ENCODE measurements around the gene KIAA0232.

KIAA0232 gene

GRCh38 chr4:6782147-6782845 is at the start of gene KIAA0232:
Gene KIAA0232, plus strand, starts transcription at chr4:6782727. Its CDS starts 41,727 bp downstream, at chr4:6824454.
- no peak for FAIRE-seq

GRCh38 chr4:6733358-6734164 is 49.0 kb upstream of the KIAA0232 start:
- no peak for FAIRE-seq

- FAIRE-seq = no peak
Observed at GRCh38 chr4:6734165-6734786, 48.3 kb upstream of the KIAA0232 start.

GRCh38 chr4:6739920-6740319 is 42.6 kb upstream of the KIAA0232 start:
- FAIRE-seq = no peak

GRCh38 chr4:6740347-6740746 is 42.2 kb upstream of the KIAA0232 start:
- FAIRE-seq = no peak

GRCh38 chr4:6742507-6742906 is 40.0 kb upstream of the KIAA0232 start:
- no peak for FAIRE-seq

GRCh38 chr4:6742989-6743388 is 39.5 kb upstream of the KIAA0232 start:
- FAIRE-seq = no peak

- no peak for FAIRE-seq
Observed at GRCh38 chr4:6746721-6747293, 35.7 kb upstream of the KIAA0232 start.

- no peak for FAIRE-seq
Observed at GRCh38 chr4:6747294-6748051, 35.1 kb upstream of the KIAA0232 start.

GRCh38 chr4:6748286-6748685 is 34.2 kb upstream of the KIAA0232 start:
- FAIRE-seq = no peak

GRCh38 chr4:6749340-6750171 is 33.0 kb upstream of the KIAA0232 start:
- FAIRE-seq = no peak

GRCh38 chr4:6750286-6751221 is 32.0 kb upstream of the KIAA0232 start:
- FAIRE-seq = no peak

GRCh38 chr4:6751611-6752485 is 30.7 kb upstream of the KIAA0232 start:
- FAIRE-seq = no peak

- FAIRE-seq = no peak
Observed at GRCh38 chr4:6752486-6752829, 30.1 kb upstream of the KIAA0232 start.

GRCh38 chr4:6753103-6753560 is 29.4 kb upstream of the KIAA0232 start:
- no peak for FAIRE-seq

- FAIRE-seq = no peak
Observed at GRCh38 chr4:6753891-6754290, 28.6 kb upstream of the KIAA0232 start.

GRCh38 chr4:6754481-6755087 is 27.9 kb upstream of the KIAA0232 start:
- no peak for FAIRE-seq

- no peak for FAIRE-seq
Observed at GRCh38 chr4:6755088-6755753, 27.3 kb upstream of the KIAA0232 start.

All from G401.6 (cell line).